Bronchial epithelial cell (primary cell): ENCODE measurements around the gene NSA2. TPM values are rescaled to one million over a fixed set of nuclear protein-coding genes. Genes with fewer than 3 reads are reported as not detected.

Source experiments
- DNase-seq: peaks from one replicate; pipeline ENCODE4 v3.0.0-alpha.2; 2010; ENCODE audit warnings: low read depth
- FAIRE-seq: peaks from 2 replicates; lab custom pipeline; 2011; peaks lifted over from hg19 to GRCh38; lab: Jason Lieb, UNC
- H3K27me3 ChIP-seq: 2 replicates; pipeline ENCODE4 v1.5.1; 2011; ENCODE audit warnings: low read length; ENCODE audit not compliant: control insufficient read depth, insufficient read depth
- H3K36me3 ChIP-seq: 2 replicates; pipeline ENCODE4 v1.5.1; 2011; ENCODE audit warnings: low read length; ENCODE audit not compliant: control insufficient read depth, insufficient read depth
- H3K4me3 ChIP-seq: 2 replicates; pipeline ENCODE4 v1.5.1; 2011; ENCODE audit warnings: mild to moderate bottlenecking, low read depth, low read length, control low read depth
- total RNA-seq: library from RNA; depleted of rRNA; stranded (reverse); fragments of >200 nt; gene quantifications from 2 replicates; pipeline ENCODE4 v1.2.1, GENCODE V29; 2014
- TF ChIP-seq, protein P1 (sequence below): IDR thresholded peaks from 2 replicates; pipeline ENCODE4 v1.5.1; 2011; ENCODE audit warnings: mild to moderate bottlenecking, moderate library complexity, low read length, control low read depth, inconsistent platforms; ENCODE audit not compliant: insufficient read depth, severe bottlenecking

The NSA2 gene
- total RNA-seq, 1 donor from 2014 or later: 77.9 TPM

DNA sequence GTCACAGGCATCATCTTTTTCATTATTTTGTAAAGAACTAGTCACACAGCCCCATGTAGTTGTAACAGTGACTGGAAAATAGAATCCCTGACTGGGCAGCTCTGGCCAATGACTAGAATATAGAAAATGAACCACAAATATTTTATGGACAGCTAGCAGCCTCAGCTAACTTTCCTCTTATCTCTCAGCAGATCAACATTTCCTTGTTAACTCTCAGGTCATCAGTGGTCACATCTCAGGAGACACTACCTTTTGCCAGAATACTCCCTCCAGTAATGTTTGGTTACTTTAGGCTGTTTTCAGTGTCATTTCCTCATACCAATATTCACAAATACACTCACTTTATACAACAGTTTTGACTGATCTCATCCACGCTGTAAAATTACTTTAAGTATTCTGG is 55.2 kb downstream of the NSA2 start:
- no peaks in the 10 kb centered on the region for H3K27me3 ChIP-seq

DNA sequence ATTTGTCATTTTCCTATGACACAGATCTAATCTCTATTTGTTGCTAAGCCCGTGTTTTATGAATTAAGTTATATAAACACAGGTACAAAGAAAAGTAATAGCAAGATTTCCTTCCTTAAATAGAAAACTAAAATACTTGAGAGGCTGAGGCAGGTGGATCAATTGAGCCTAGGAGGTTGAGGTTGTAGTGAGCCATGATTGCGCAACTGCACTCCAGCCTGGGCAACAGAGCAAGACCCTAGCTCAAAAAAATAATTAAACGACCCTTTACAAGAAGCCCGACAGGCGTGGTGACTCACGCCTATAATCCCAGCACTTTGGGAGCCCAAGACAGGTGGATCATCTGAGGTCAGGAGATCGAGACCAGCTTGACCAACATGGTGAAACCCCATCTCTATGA is 62.4 kb downstream of the NSA2 start:
- Histone ChIP-seq H3K27me3 (no peaks in the 10 kb centered on the region), H3K4me3 (no peak overlapping the region), H3K36me3 (no peaks in the 10 kb centered on the region)
- TF ChIP-seq, protein P1, sequence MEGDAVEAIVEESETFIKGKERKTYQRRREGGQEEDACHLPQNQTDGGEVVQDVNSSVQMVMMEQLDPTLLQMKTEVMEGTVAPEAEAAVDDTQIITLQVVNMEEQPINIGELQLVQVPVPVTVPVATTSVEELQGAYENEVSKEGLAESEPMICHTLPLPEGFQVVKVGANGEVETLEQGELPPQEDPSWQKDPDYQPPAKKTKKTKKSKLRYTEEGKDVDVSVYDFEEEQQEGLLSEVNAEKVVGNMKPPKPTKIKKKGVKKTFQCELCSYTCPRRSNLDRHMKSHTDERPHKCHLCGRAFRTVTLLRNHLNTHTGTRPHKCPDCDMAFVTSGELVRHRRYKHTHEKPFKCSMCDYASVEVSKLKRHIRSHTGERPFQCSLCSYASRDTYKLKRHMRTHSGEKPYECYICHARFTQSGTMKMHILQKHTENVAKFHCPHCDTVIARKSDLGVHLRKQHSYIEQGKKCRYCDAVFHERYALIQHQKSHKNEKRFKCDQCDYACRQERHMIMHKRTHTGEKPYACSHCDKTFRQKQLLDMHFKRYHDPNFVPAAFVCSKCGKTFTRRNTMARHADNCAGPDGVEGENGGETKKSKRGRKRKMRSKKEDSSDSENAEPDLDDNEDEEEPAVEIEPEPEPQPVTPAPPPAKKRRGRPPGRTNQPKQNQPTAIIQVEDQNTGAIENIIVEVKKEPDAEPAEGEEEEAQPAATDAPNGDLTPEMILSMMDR: no peak
- DNase-seq (no peak), FAIRE-seq (no peak)

More for the DNA sequence above, 55.2 kb downstream of the NSA2 start:
- no peak for FAIRE-seq
- H3K4me3 ChIP-seq: no peak overlapping the region
- H3K36me3 ChIP-seq: no peaks in the 10 kb centered on the region
- DNase-seq: no peak
- TF ChIP-seq, protein P1: no peak

Other genes with a start within 250 kb of the NSA2 start
- 3.5 and 3.9 TPM in 2 replicates for gene ENC1, start 126.5 kb upstream of the NSA2 start, total RNA-seq
- 220 and 264 TPM in 2 replicates for gene HEXB, start 82.0 kb upstream of the NSA2 start, total RNA-seq
- 40.0 and 41.0 TPM in 2 replicates for gene GFM2, start 132 bp upstream of the NSA2 start, total RNA-seq
- gene FAM169A, start 99.1 kb downstream of the NSA2 start, total RNA-seq: 12.1 and 21.5 TPM in 2 replicates